Chondrocyte (in vitro differentiated cells): ENCODE measurements around the gene IL17RE. TPM values are rescaled to one million over a fixed set of nuclear protein-coding genes. Genes with fewer than 3 reads are reported as not detected.
"Not testable (repeated sequence)": the region's sequence is repeated elsewhere in the genome, so short reads cannot be mapped to it uniquely, and the experiment has no call there.

Experiments
- DNase-seq: peaks from one replicate; pipeline ENCODE4 v3.0.0; 2021; ENCODE audit warnings: mixed read lengths, low spot score
- H3K27ac Mint-ChIP-seq: one replicate; pipeline ENCODE4 v1.8.0; 2021; ENCODE audit warnings: mild to moderate bottlenecking, moderate library complexity, mixed read lengths; ENCODE audit not compliant: unreplicated experiment
- H3K27me3 Mint-ChIP-seq: 2 replicates; pipeline ENCODE4 v1.8.0; 2021; ENCODE audit warnings: low read depth, mixed read lengths
- H3K36me3 Mint-ChIP-seq: 2 replicates; pipeline ENCODE4 v1.8.0; 2021; ENCODE audit warnings: low read depth, mixed read lengths
- H3K4me1 Mint-ChIP-seq: 2 replicates; pipeline ENCODE4 v1.8.0; 2021; ENCODE audit warnings: low read depth, mild to moderate bottlenecking, mixed read lengths
- H3K4me3 Mint-ChIP-seq: one replicate; pipeline ENCODE4 v1.8.0; 2021; ENCODE audit warnings: mild to moderate bottlenecking, moderate library complexity, mixed read lengths; ENCODE audit not compliant: unreplicated experiment
- H3K9me3 Mint-ChIP-seq: 2 replicates; pipeline ENCODE4 v1.8.0; 2021; ENCODE audit warnings: low read depth, mixed read lengths
- total RNA-seq: library from RNA; stranded (reverse); gene quantifications from 3 replicates; pipeline ENCODE4 v1.2.1, GENCODE V29; 2021
- TF ChIP-seq, protein P1 (sequence below): fragments of 200-600 bp; sonication (generic); IDR thresholded peaks from 2 replicates; pipeline ENCODE4 v1.5.0; 2021; ENCODE audit warnings: antibody characterized with exemption, mild to moderate bottlenecking, moderate library complexity

The IL17RE gene
- total RNA-seq, 1 donor from 2014 or later = 0.42 TPM

DNA sequence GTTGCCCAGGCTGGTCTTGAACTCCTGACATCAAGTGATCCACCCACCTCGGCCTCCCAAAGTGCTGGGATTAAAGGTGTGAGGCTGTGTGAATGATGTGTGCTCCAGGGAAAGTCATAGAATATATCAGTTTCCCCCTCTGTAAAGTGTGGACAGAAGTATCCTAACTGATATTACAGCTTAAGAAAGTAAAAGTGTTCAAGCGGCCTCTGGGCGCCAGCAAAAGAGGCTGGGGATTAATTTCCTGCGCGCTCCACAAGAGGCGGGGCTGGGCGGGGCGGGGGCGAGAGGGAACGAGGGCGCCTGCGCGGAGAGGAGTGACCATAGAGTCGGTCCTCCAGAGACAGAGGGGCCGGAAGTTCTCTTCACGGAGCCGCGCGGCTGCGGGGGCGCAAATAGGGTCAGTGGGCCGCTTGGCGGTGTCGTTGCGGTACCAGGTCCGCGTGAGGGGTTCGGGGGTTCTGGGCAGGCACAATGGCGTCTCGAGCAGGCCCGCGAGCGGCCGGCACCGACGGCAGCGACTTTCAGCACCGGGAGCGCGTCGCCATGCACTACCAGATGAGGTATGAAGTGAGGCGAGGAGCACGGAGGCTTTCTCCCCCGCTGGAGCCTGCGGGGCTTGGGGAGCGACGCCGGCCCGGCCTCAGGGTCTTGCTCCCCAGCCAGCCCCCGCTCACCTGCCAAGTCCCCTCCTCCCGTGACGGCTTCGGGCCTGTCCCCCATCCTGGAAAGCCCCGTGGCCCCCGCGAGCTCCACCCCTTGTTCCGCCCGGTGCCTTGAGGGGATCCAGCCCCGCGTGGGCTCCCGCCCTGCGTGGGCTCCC, 12.2 kb upstream of the IL17RE start, which contains the start of gene JAGN1:
TSS of gene JAGN1 (plus strand) at position 362 of the 823 bp plus-strand sequence. CDS start at position 475, 113 bp downstream.
- TF ChIP-seq, protein P1, sequence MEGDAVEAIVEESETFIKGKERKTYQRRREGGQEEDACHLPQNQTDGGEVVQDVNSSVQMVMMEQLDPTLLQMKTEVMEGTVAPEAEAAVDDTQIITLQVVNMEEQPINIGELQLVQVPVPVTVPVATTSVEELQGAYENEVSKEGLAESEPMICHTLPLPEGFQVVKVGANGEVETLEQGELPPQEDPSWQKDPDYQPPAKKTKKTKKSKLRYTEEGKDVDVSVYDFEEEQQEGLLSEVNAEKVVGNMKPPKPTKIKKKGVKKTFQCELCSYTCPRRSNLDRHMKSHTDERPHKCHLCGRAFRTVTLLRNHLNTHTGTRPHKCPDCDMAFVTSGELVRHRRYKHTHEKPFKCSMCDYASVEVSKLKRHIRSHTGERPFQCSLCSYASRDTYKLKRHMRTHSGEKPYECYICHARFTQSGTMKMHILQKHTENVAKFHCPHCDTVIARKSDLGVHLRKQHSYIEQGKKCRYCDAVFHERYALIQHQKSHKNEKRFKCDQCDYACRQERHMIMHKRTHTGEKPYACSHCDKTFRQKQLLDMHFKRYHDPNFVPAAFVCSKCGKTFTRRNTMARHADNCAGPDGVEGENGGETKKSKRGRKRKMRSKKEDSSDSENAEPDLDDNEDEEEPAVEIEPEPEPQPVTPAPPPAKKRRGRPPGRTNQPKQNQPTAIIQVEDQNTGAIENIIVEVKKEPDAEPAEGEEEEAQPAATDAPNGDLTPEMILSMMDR = peak; percentile 15
- H3K4me3 Mint-ChIP-seq = peak within 1 kb of the TSS; percentile 97
- peak; percentile 94 for DNase-seq
- peaks cover 11% of the 10 kb centered on the region for H3K36me3 Mint-ChIP-seq
- peak within 1 kb of the TSS; percentile 96 for H3K27ac Mint-ChIP-seq
- peaks cover 37% of the 10 kb centered on the region for H3K4me1 Mint-ChIP-seq
- H3K27me3 Mint-ChIP-seq = no peaks in the 10 kb centered on the region
- no peaks in the 10 kb centered on the region for H3K9me3 Mint-ChIP-seq

DNA sequence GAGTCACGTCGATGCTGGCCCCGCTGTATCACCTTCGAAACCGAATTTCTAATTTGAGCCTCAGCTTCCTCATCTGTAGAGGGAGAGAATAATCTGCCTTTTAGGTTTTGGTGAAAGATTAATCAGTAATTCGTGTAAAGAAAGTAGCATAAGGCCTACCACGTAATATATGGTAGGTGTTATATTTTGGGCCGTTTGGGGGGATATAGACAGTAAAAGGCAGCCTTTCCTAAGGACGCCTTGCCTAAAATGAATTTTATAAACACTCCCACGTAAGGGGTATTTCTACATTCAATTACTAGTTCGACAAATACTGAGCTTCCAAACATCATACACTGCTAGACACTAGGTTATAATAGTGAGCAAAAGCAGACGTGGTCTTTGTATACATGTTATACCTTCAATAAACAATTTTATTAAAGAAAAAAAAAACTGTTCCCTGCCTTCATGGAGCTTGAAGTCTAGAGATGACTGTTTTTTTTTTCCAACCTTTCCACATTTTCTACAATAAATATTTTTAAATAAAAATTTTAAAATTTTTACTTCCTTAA, 11.5 kb upstream of the IL17RE start:
- Mint-ChIP-seq H3K27me3 (no peaks in the 10 kb centered on the region), H3K4me1 (peaks cover 37% of the 10 kb centered on the region), H3K4me3 (peak overlapping the region; percentile 97), H3K9me3 (no peaks in the 10 kb centered on the region), H3K36me3 (peaks cover 11% of the 10 kb centered on the region), H3K27ac (peak overlapping the region; percentile 96)
- no peak for DNase-seq
- TF ChIP-seq, protein P1 = no peak

DNA sequence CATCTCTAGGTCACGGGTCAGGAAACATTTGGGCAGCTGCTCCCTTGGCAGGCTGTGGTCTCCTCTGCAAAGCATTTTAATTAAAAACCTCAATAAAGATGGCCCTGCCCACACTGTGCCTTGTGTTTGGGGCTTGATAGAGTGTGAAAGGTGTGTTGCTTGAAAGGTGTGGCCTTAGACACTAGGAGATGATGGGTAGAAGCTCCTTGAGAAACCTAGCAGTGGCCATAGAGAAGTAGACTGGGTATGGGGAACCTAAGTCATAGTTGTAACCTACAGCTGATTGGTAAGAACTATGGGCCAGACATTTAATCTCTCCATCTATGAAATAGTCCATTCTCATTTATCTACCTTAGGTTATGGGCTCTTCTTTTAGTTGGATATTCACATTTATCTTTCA, 8.9 kb upstream of the IL17RE start:
- DNase-seq = no peak
- H3K4me3 Mint-ChIP-seq = no peak overlapping the region
- peak overlapping the region; percentile 75 for H3K27ac Mint-ChIP-seq
- H3K9me3 Mint-ChIP-seq = no peaks in the 10 kb centered on the region
- TF ChIP-seq, protein P1 = no peak
- peaks cover 11% of the 10 kb centered on the region for H3K36me3 Mint-ChIP-seq
- no peaks in the 10 kb centered on the region for H3K27me3 Mint-ChIP-seq
- H3K4me1 Mint-ChIP-seq = peaks cover 59% of the 10 kb centered on the region

DNA sequence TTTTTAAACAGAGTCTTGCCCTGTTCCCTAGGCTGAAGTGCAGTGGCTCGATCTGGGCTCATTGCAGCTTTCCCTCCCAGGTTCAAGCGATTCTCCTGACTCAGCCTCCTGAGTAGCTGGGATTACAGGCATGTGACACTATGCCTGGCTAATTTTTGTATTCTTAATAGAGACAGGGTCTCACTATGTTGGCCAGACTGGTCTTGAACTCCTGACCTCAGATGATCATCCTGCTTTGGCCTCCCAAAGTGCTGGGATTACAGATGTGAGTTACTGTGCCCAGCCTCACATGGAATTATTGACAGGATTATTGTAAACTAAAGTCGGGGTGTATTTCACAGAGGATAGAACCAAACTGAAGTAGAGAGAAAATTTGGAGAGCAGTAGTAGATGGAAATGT, 6.9 kb upstream of the IL17RE start:
- Mint-ChIP-seq H3K36me3 (peaks cover 11% of the 10 kb centered on the region), H3K4me1 (peaks cover 65% of the 10 kb centered on the region)
- H3K9me3 Mint-ChIP-seq, H3K27ac Mint-ChIP-seq, DNase-seq, H3K4me3 Mint-ChIP-seq, H3K27me3 Mint-ChIP-seq: not testable (repeated sequence)

DNA sequence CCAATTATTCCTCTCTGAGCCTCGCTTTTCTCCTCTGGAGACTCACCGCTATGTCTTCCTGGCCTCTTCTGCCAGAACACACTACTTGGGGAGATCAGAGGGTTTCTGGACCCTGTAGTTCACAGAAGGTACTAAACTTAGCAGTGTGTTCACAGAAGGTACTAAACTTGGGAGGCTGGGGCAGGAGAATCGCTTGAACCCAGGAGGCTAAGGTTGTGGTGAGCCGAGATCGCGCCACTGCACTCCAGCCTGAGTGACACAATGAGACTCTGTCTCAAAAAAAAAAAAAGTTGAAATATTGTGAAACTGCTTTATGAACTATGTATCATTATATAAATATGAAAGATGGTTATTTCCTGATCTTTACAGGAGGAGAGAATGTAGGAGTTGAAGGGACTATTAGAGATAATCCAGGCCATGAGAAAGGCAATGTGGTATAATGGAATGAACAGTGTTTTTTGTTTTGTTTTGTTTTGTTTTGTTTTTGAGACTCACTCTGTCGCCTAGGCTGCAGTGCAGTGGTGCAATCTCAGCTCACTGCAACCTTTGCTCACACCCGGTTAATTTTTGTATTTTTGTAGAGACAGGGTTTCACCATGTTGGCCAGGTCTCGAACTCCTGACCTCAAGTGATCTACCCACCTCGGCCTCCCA, 5.8 kb upstream of the IL17RE start:
- Mint-ChIP-seq H3K4me1 (peaks cover 59% of the 10 kb centered on the region), H3K27ac (peak overlapping the region; percentile 69), H3K36me3 (peaks cover 11% of the 10 kb centered on the region)
- not testable (repeated sequence) for DNase-seq, H3K4me3 Mint-ChIP-seq, H3K9me3 Mint-ChIP-seq, H3K27me3 Mint-ChIP-seq
